ENCODE data around the gene MED12L.

DNA sequence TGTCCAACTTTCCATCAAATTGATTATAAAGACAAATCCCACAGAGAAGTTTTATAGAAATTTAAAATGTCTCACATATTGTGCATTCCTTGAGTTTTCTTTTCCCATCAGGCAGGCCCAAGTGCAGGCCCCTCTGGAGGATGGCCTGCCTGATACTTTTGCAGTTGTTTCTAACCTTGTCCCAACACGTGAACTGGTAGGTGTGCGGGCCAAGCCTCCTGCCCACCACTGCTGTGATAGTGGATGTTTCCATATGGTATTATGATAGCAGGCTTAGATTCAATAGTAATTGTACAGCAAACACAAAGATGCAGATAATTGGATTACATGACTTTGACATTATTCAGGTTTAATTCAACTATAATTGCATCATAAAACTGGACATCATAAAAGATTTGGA, 297.6 kb downstream of the MED12L start:
- no peak for TF ChIP-seq RBM39 (optimal IDR thresholded peaks at IDR 0.05; ENCODE audit: low read depth, low read length)
- TF ChIP-seq RCOR1 (IDR thresholded peaks at IDR 0.05; ENCODE audit: borderline replicate concordance in 1 of 2, low read depth in 2 of 2, low read length in 2 of 2), result no peak
- no peak for TF ChIP-seq ZNF274 (IDR thresholded peaks at IDR 0.05; ENCODE audit: borderline replicate concordance, low read depth, low read length)
- TF ChIP-seq EZH2 (IDR thresholded peaks at IDR 0.05; ENCODE audit: borderline replicate concordance, low read depth, low read length), result no peak
- TF ChIP-seq, protein P1, sequence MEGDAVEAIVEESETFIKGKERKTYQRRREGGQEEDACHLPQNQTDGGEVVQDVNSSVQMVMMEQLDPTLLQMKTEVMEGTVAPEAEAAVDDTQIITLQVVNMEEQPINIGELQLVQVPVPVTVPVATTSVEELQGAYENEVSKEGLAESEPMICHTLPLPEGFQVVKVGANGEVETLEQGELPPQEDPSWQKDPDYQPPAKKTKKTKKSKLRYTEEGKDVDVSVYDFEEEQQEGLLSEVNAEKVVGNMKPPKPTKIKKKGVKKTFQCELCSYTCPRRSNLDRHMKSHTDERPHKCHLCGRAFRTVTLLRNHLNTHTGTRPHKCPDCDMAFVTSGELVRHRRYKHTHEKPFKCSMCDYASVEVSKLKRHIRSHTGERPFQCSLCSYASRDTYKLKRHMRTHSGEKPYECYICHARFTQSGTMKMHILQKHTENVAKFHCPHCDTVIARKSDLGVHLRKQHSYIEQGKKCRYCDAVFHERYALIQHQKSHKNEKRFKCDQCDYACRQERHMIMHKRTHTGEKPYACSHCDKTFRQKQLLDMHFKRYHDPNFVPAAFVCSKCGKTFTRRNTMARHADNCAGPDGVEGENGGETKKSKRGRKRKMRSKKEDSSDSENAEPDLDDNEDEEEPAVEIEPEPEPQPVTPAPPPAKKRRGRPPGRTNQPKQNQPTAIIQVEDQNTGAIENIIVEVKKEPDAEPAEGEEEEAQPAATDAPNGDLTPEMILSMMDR (IDR thresholded peaks at IDR 0.05 in 2 of 3, conservative IDR thresholded peaks at IDR 0.05 in 1 of 3; ENCODE audit: insufficient read depth in 2 of 3, low read depth in 1 of 3, low read length in 3 of 3), result no peak
- no peak for TF ChIP-seq SIN3B (IDR thresholded peaks at IDR 0.05; ENCODE audit: low read depth)
- TF ChIP-seq, protein P2, sequence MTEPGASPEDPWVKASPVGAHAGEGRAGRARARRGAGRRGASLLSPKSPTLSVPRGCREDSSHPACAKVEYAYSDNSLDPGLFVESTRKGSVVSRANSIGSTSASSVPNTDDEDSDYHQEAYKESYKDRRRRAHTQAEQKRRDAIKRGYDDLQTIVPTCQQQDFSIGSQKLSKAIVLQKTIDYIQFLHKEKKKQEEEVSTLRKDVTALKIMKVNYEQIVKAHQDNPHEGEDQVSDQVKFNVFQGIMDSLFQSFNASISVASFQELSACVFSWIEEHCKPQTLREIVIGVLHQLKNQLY (CRISPR knock-in tag; conservative IDR thresholded peaks at IDR 0.05), result no peak
- no peak for TF ChIP-seq CBX3 (IDR thresholded peaks at IDR 0.05; ENCODE audit: borderline replicate concordance in 1 of 2, low read length in 2 of 2)
- TF ChIP-seq, protein P3, sequence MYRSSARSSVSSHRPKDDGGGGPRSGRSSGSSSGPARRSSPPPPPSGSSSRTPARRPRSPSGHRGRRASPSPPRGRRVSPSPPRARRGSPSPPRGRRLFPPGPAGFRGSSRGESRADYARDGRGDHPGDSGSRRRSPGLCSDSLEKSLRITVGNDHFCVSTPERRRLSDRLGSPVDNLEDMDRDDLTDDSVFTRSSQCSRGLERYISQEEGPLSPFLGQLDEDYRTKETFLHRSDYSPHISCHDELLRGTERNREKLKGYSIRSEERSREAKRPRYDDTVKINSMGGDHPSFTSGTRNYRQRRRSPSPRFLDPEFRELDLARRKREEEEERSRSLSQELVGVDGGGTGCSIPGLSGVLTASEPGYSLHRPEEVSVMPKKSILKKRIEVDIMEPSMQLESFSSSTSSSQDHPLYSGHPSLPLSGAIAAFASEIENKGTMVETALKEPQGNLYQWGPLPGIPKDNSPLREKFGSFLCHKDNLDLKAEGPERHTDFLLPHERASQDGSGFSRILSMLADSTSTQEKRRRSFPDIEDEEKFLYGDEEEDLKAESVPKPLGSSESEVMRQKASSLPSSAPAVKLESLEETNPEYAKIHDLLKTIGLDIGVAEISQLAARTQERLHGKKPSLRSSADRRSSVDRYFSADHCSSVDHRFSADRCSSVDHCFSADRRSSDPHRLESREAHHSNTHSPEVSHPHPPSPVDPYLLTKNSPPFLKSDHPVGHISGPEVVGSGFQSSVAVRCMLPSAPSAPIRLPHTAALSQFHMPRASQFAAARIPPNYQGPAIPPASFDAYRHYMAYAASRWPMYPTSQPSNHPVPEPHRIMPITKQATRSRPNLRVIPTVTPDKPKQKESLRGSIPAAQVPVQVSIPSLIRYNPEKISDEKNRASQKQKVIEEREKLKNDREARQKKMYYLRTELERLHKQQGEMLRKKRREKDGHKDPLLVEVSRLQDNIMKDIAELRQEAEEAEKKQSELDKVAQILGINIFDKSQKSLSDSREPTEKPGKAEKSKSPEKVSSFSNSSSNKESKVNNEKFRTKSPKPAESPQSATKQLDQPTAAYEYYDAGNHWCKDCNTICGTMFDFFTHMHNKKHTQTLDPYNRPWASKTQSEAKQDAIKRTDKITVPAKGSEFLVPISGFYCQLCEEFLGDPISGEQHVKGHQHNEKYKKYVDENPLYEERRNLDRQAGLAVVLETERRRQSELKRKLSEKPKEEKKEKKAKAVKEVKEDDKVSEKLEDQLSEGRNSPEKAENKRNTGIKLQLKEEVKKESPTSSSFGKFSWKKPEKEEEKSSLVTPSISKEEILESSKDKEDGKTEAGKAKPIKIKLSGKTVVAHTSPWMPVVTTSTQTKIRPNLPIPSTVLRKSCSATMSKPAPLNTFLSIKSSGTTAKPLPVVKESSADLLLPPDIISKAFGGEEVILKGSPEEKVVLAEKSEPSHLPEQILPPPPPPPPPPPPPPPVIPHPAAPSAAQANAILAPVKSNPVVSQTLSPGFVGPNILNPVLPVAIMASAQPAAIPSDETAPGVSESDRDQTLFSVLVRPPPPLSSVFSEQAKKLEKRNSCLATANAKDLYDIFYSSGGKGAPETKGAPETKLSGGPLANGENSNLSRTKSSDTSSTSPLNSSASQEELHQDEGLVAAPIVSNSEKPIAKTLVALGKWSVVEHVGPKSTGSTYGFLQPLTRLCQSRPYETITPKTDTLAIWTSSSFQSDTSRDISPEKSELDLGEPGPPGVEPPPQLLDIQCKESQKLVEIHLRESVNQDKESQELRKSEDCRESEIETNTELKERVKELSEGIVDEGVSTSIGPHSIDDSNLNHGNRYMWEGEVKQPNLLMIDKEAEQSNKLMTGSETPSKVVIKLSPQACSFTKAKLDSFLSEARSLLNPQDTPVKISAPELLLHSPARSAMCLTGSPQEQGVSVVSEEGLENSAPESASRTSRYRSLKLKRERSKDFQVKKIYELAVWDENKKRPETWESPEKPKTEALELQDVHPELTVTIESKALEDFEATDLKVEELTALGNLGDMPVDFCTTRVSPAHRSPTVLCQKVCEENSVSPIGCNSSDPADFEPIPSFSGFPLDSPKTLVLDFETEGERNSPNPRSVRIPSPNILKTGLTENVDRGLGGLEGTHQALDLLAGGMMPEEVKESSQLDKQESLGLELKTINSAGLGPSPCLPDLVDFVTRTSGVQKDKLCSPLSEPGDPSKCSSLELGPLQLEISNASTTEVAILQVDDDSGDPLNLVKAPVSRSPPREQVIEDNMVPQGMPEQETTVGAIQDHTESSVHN (IDR thresholded peaks at IDR 0.05; ENCODE audit: borderline replicate concordance in 1 of 2, low read depth in 1 of 2), result no peak
- no peak for TF ChIP-seq CHD2 (IDR thresholded peaks at IDR 0.05; ENCODE audit: low read depth, low read length)
- no peak for TF ChIP-seq PCBP1 (IDR thresholded peaks at IDR 0.05; ENCODE audit: low read depth, low read length, poor library complexity, severe bottlenecking)

Measured in K562 (cell line).